Subcutaneous abdominal adipose tissue (tissue), 5 donors: ENCODE data around the gene MRPL38.
"Not testable (repeated sequence)": the region's sequence is repeated elsewhere in the genome, so short reads cannot be mapped to it uniquely, and the experiment has no call there.

ENCODE experiments used
- H3K27ac ChIP-seq: one replicate; pipeline ENCODE4 v1.7.0; 2013; ENCODE audit warnings: low read depth, mild to moderate bottlenecking, inconsistent platforms, low read length, moderate library complexity
- H3K27me3 ChIP-seq, 5 donors: one replicate each; pipeline ENCODE4 v1.7.0; 2013; ENCODE audit warnings: low read length in 5 of 5, inconsistent platforms in 1 of 5; ENCODE audit not compliant: control insufficient read depth in 5 of 5, insufficient read depth in 4 of 5
- H3K36me3 ChIP-seq, 5 donors: one replicate each; pipeline ENCODE4 v1.7.0; 2013; ENCODE audit warnings: low read length in 5 of 5; ENCODE audit not compliant: control insufficient read depth in 5 of 5, insufficient read depth in 5 of 5
- H3K4me1 ChIP-seq, 5 donors: one replicate each; pipeline ENCODE4 v1.7.0; 2013; ENCODE audit warnings: low read length in 5 of 5, mild to moderate bottlenecking in 3 of 5, moderate library complexity in 1 of 5; ENCODE audit not compliant: control insufficient read depth in 5 of 5, insufficient read depth in 5 of 5
- H3K4me3 ChIP-seq, 5 donors: one replicate each; pipeline ENCODE4 v1.7.0; 2013; ENCODE audit warnings: low read length in 5 of 5, low read depth in 1 of 5
- H3K9ac ChIP-seq, 5 donors: one replicate each; pipeline ENCODE4 v1.7.0; 2013; ENCODE audit warnings: low read length in 5 of 5, mild to moderate bottlenecking in 4 of 5, moderate library complexity in 3 of 5
- H3K9me3 ChIP-seq, 5 donors: one replicate each; pipeline ENCODE4 v1.7.0; 2013; ENCODE audit warnings: low read length in 5 of 5; ENCODE audit not compliant: control insufficient read depth in 5 of 5
- donor health status: healthy.
- donor health status: healthy.
- donor health status: healthy.
- donor health status: healthy.
- donor health status: healthy.

The MRPL38 gene

GRCh38 chr17:75855310-75856061 lies 49.2 kb downstream of the MRPL38 start, which contains the start of gene WBP2:
Gene WBP2, minus strand, starts transcription at chr17:75855335. Its CDS starts 38 bp downstream, at chr17:75855297.
- H3K27me3 ChIP-seq: peaks cover 0 to 2% (median 0%) of the 10 kb centered on the region in 5 donors
- peak within 1 kb of the TSS; percentile 94 for H3K27ac ChIP-seq
- H3K9ac ChIP-seq: peak within 1 kb of the TSS; percentile 68 to 96 (median 93)
- H3K4me1 ChIP-seq: peaks cover 13 to 50% (median 39%) of the 10 kb centered on the region in 5 donors
- H3K9me3 ChIP-seq: no peaks in the 10 kb centered on the region
- peak within 1 kb of the TSS; percentile 73 to 89 (median 86) for H3K4me3 ChIP-seq
- peaks cover 0 to 13% (median 11%) of the 10 kb centered on the region in 5 donors for H3K36me3 ChIP-seq

GRCh38 chr17:75854881-75855309 lies 49.8 kb downstream of the MRPL38 start:
- Histone ChIP-seq H3K27ac (peak overlapping the region; percentile 94), H3K4me3 (peak overlapping the region; percentile 73 to 89 (median 86)), H3K9me3 (no peaks in the 10 kb centered on the region), H3K4me1 (peaks cover 15 to 54% (median 42%) of the 10 kb centered on the region in 5 donors), H3K27me3 (peaks cover 0 to 2% (median 0%) of the 10 kb centered on the region in 5 donors), H3K36me3 (peaks cover 0 to 17% (median 14%) of the 10 kb centered on the region in 5 donors), H3K9ac (peak overlapping the region; percentile 68 to 96 (median 90))

- Histone ChIP-seq H3K27ac (peak overlapping the region; percentile 94), H3K36me3 (peaks cover 0 to 24% (median 21%) of the 10 kb centered on the region in 5 donors), H3K9ac (peak overlapping the region; percentile 68 to 96 (median 90)), H3K9me3 (no peaks in the 10 kb centered on the region), H3K27me3 (peaks cover 0 to 2% (median 0%) of the 10 kb centered on the region in 5 donors), H3K4me3 (peak overlapping the region; percentile 73 to 89 (median 86)), H3K4me1 (peaks cover 21 to 61% (median 49%) of the 10 kb centered on the region in 5 donors)
Measured at GRCh38 chr17:75854101-75854748, 50.5 kb downstream of the MRPL38 start.

- no peak overlapping the region for H3K4me3 ChIP-seq
- peaks cover 0 to 32% (median 28%) of the 10 kb centered on the region in 5 donors for H3K36me3 ChIP-seq
- peak overlapping the region; percentile 7 to 71 (median 51) for H3K9ac ChIP-seq
- H3K9me3 ChIP-seq: no peaks in the 10 kb centered on the region
- H3K27ac ChIP-seq: peak overlapping the region; percentile 94
- peaks cover 23 to 62% (median 57%) of the 10 kb centered on the region in 5 donors for H3K4me1 ChIP-seq
- H3K27me3 ChIP-seq: peaks cover 0 to 2% (median 0%) of the 10 kb centered on the region in 5 donors
Measured at GRCh38 chr17:75853433-75853832, 51.3 kb downstream of the MRPL38 start.

GRCh38 chr17:75851693-75851991 lies 53.0 kb downstream of the MRPL38 start:
- not testable (repeated sequence) for H3K4me3 ChIP-seq, H3K9me3 ChIP-seq, H3K27me3 ChIP-seq
- Histone ChIP-seq H3K36me3 (peaks cover 0 to 50% (median 46%) of the 10 kb centered on the region in 5 donors), H3K9ac (peak overlapping the region in 2 of 5 donors; percentile 10 to 22), H3K27ac (peak overlapping the region; percentile 94), H3K4me1 (peaks cover 27 to 74% (median 68%) of the 10 kb centered on the region in 5 donors)

GRCh38 chr17:75850928-75851692 lies 53.6 kb downstream of the MRPL38 start:
- peak overlapping the region in 2 of 5 donors; percentile 10 to 22 for H3K9ac ChIP-seq
- H3K27ac ChIP-seq: peak overlapping the region; percentile 94
- peaks cover 0 to 2% (median 0%) of the 10 kb centered on the region in 5 donors for H3K27me3 ChIP-seq
- peaks cover 28 to 74% (median 67%) of the 10 kb centered on the region in 5 donors for H3K4me1 ChIP-seq
- no peaks in the 10 kb centered on the region for H3K9me3 ChIP-seq
- no peak overlapping the region for H3K4me3 ChIP-seq
- peaks cover 0 to 54% (median 50%) of the 10 kb centered on the region in 5 donors for H3K36me3 ChIP-seq

GRCh38 chr17:75849724-75850123 lies 55.0 kb downstream of the MRPL38 start:
- Histone ChIP-seq H3K36me3 (peaks cover 0 to 59% (median 53%) of the 10 kb centered on the region in 5 donors), H3K27ac (peak overlapping the region; percentile 94), H3K27me3 (peaks cover 0 to 2% (median 0%) of the 10 kb centered on the region in 5 donors), H3K9me3 (no peaks in the 10 kb centered on the region), H3K9ac (peak overlapping the region in 1 of 5 donors; percentile 8), H3K4me3 (no peak overlapping the region), H3K4me1 (peaks cover 30 to 85% (median 75%) of the 10 kb centered on the region in 5 donors)

- H3K4me1 ChIP-seq: peaks cover 30 to 81% (median 73%) of the 10 kb centered on the region in 5 donors
- peak overlapping the region in 1 of 5 donors; percentile 14 for H3K4me3 ChIP-seq
- peak overlapping the region in 1 of 5 donors; percentile 37 for H3K9ac ChIP-seq
- peaks cover 0 to 59% (median 53%) of the 10 kb centered on the region in 5 donors for H3K36me3 ChIP-seq
- no peaks in the 10 kb centered on the region for H3K9me3 ChIP-seq
- H3K27ac ChIP-seq: peak overlapping the region; percentile 94
- H3K27me3 ChIP-seq: peaks cover 0 to 2% (median 0%) of the 10 kb centered on the region in 5 donors
Measured at GRCh38 chr17:75849279-75849646, 55.4 kb downstream of the MRPL38 start.
